Suprapubic skin (tissue), 3 donors: ENCODE results near the gene ZNF514.

ENCODE experiments used
- EP300 ChIP-seq: sonication (generic); formaldehyde crosslinking; IDR thresholded peaks from one replicate; pipeline ENCODE4 v1.6.1; 2017; ENCODE audit warnings: antibody characterized with exemption
- POLR2A ChIP-seq, 2 donors: fragments of 450-650 bp; IDR thresholded peaks; one replicate each; pipeline ENCODE4 v1.6.1; 2017; ENCODE audit warnings: antibody characterized with exemption in 2 of 2, mild to moderate bottlenecking in 2 of 2, moderate library complexity in 2 of 2
- TF ChIP-seq, protein P1 (sequence below), 2 donors: fragments of 200-600 bp in 1 of 2; fragments of 450-650 bp in 1 of 2; sonication (generic) in 1 of 2; IDR thresholded peaks; one replicate each; pipeline ENCODE4 v1.5.1; 2016 to 2019; ENCODE audit warnings: antibody characterized with exemption in 2 of 2, mild to moderate bottlenecking in 1 of 2, moderate library complexity in 1 of 2

DNA sequence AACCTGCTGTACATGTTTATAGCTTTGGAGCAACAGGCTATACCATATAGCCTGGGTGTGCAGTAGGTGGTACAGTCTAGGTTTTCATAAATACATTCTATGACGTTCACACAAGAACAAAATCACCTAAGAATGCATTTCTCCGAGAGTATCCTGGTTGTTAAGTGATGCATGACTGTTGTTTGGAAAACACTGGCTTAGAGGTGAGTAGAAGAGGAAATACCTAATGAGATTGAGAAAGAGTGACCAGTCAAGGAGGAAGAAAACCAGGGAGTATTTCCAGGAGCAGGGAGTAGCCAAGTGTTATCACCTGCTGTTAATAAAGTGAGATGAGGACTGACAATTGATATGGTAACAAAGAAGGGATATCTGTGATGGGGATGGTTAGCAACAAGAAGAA is 44.7 kb upstream of the ZNF514 start:
- TF ChIP-seq, protein P1, sequence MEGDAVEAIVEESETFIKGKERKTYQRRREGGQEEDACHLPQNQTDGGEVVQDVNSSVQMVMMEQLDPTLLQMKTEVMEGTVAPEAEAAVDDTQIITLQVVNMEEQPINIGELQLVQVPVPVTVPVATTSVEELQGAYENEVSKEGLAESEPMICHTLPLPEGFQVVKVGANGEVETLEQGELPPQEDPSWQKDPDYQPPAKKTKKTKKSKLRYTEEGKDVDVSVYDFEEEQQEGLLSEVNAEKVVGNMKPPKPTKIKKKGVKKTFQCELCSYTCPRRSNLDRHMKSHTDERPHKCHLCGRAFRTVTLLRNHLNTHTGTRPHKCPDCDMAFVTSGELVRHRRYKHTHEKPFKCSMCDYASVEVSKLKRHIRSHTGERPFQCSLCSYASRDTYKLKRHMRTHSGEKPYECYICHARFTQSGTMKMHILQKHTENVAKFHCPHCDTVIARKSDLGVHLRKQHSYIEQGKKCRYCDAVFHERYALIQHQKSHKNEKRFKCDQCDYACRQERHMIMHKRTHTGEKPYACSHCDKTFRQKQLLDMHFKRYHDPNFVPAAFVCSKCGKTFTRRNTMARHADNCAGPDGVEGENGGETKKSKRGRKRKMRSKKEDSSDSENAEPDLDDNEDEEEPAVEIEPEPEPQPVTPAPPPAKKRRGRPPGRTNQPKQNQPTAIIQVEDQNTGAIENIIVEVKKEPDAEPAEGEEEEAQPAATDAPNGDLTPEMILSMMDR (IDR thresholded peaks at IDR 0.05): no peak
- no peak for TF ChIP-seq POLR2A (IDR thresholded peaks at IDR 0.05)
- TF ChIP-seq EP300: no peak
